GM04504 (cell line): Measurements from ENCODE around the gene HSD17B13.

ENCODE experiments used
- DNase-seq: peaks from one replicate; pipeline ENCODE4 v3.0.0-alpha.2; 2012; ENCODE audit warnings: low read depth

HSD17B13 gene

GRCh38 chr4:87322754-87323153 is at the start of gene HSD17B13:
HSD17B13 (minus strand) TSS chr4:87322882; CDS start chr4:87322841, 41 bp downstream.
- no peak for DNase-seq

GRCh38 chr4:87370068-87370467 is 47.4 kb upstream of the HSD17B13 start:
- no peak for DNase-seq

GRCh38 chr4:87366521-87367162 is 44.0 kb upstream of the HSD17B13 start:
- DNase-seq, result no peak

- no peak for DNase-seq
Observed at GRCh38 chr4:87365348-87365747, 42.7 kb upstream of the HSD17B13 start.

- DNase-seq, result no peak
Observed at GRCh38 chr4:87363552-87363951, 40.9 kb upstream of the HSD17B13 start.

- DNase-seq, result no peak
Observed at GRCh38 chr4:87360338-87360935, 37.8 kb upstream of the HSD17B13 start.

- DNase-seq, result no peak
Observed at GRCh38 chr4:87359258-87359657, 36.6 kb upstream of the HSD17B13 start.

GRCh38 chr4:87356832-87357526 is 34.3 kb upstream of the HSD17B13 start:
- DNase-seq, result no peak

- DNase-seq, result no peak
Observed at GRCh38 chr4:87354168-87355102, 31.8 kb upstream of the HSD17B13 start.

- peak; percentile 15 for DNase-seq
Observed at GRCh38 chr4:87353592-87353991, 30.9 kb upstream of the HSD17B13 start.

GRCh38 chr4:87345139-87345538 is 22.5 kb upstream of the HSD17B13 start:
- no peak for DNase-seq

- DNase-seq, result no peak
Observed at GRCh38 chr4:87342872-87343271, 20.2 kb upstream of the HSD17B13 start.

- peak; percentile 13 for DNase-seq
Observed at GRCh38 chr4:87341954-87342635, 19.4 kb upstream of the HSD17B13 start.

GRCh38 chr4:87339440-87339839 is 16.8 kb upstream of the HSD17B13 start:
- DNase-seq, result no peak

GRCh38 chr4:87337361-87337760 is 14.7 kb upstream of the HSD17B13 start:
- no peak for DNase-seq

- DNase-seq, result no peak
Observed at GRCh38 chr4:87333267-87333666, 10.6 kb upstream of the HSD17B13 start.

GRCh38 chr4:87330761-87331160 is 8.1 kb upstream of the HSD17B13 start:
- no peak for DNase-seq

- DNase-seq, result no peak
Observed at GRCh38 chr4:87327136-87327535, 4.5 kb upstream of the HSD17B13 start.

- DNase-seq, result no peak
Observed at GRCh38 chr4:87326460-87326859, 3.8 kb upstream of the HSD17B13 start.

- no peak for DNase-seq
Observed at GRCh38 chr4:87321888-87322287, 794 bp downstream of the HSD17B13 start.

- DNase-seq, result no peak
Observed at GRCh38 chr4:87317527-87317926, 5.2 kb downstream of the HSD17B13 start.

GRCh38 chr4:87316961-87317360 is 5.7 kb downstream of the HSD17B13 start:
- no peak for DNase-seq
